ENCODE results near the gene CHRND.

GRCh38 chr2:232493701-232494474 lies 32.1 kb upstream of the CHRND start:
- no peak for TF ChIP-seq CTCF (IDR thresholded peaks at IDR 0.05)
- no peak for TF ChIP-seq POLR2A (IDR thresholded peaks at IDR 0.05)
